HG03342 (cell line): ENCODE measurements around the gene SIAH3.

Source experiments
- ATAC-seq: cut with Tn5 transposase; IDR thresholded peaks from one replicate; pipeline ENCODE4 v1.9.1; 2021; ENCODE audit warnings: mild to moderate bottlenecking, moderate library complexity; ENCODE audit not compliant: unreplicated experiment

The SIAH3 gene

DNA sequence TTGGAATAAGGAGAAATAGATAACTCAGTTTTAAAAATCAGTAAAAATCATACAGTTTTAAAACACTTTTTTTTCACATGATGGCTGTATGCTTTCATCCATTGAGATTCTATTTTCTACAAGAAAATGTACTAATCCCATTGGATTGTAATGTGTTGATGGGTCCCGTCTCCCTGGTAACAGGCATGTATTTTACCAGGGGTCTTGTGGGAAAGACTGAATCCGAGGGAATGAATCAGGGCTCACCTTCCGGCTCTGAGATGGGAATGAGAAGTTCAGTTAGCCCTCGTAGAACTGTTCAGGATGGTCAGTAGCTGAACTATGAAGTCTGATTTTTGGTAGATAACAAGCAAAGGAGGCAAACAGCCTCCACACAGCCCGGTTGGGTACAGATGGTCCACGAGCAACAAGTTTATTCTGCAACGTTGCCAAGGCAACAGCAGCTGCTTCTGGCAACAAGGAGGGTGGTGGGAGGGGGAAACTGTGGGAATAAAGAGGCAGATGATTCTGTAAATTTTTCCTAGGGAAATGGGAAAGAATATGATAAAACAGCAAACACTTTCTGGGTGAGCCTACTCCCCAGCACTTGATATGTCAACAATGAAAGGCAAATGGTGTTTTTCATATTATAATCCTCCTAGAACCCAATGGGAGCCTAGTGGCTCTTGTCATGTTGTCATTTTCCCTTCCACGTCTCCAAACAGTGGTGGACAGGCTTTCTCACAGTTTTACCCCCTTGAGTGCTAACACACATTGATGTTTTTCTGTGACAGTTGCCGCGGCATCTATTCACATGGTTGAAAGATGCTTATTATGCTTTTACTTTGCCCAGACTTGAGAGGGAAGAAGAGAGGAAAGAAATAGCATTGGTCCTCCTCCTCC, 12.4 kb upstream of the SIAH3 start:
- ATAC-seq, result no peak

- ATAC-seq, result no peak
Observed at GRCh38 chr13:45861322-45861721, 9.8 kb upstream of the SIAH3 start.

DNA sequence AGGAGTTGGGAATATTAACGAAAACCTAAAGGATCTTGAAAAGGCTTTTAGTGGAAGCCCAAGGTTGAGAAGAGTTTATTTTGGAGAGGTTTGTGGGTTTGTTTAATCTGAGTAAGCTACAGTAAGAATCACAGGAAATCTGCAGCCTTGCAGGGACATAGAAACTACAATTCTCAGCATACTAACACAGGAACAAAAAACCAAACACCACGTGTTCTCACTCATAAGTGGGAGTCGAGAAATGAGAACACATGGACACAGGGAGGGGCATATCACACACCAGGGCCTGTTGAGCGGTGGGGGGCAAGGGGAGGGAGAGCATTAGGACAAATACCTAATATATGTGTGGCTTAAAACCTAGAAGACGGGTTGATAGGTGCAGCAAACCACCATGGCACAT, 8.7 kb upstream of the SIAH3 start:
- no peak for ATAC-seq

DNA sequence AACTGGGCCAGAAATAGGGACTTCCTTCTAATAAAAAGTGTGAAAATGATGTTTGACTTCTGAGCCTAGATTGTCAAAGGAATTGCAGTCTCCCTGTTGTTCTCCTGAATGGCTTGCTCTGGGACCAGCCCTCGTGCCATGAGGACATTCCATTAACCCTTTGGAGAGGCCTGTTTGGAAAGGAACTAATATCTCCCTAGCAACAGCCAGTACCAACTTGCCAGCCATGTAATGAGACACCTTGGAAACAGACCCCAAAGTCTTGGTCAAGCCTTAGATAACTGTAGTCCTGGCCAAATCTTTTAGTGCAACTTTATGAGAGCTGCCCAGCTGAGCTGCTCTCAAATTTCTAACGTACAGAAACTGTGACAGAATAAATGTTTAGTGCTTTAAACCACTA, 8.2 kb upstream of the SIAH3 start:
- ATAC-seq, result no peak

- no peak for ATAC-seq
Observed at GRCh38 chr13:45852494-45852893, 941 bp upstream of the SIAH3 start.

DNA sequence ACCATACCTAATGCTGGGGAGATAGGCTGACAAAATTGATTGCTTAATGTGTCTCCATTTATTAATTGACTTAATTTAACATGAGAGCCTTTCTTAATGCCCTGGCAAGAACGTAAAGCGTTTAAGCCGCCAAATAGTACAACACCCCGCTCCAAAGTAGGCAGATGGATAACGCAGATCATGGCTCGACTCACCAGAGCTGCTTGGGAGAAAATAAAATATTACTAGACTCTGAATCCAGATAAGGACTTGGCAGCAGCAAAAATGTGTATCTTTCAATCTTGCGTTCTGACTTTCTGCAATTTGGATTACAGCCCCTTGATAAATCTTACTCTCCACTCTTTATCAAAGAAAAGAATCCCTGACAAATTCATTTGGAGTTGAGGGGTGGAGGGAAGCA, 403 bp upstream of the SIAH3 start:
- no peak for ATAC-seq

GRCh38 chr13:45850027-45850613, 1.4 kb downstream of the SIAH3 start:
- ATAC-seq, result no peak

DNA sequence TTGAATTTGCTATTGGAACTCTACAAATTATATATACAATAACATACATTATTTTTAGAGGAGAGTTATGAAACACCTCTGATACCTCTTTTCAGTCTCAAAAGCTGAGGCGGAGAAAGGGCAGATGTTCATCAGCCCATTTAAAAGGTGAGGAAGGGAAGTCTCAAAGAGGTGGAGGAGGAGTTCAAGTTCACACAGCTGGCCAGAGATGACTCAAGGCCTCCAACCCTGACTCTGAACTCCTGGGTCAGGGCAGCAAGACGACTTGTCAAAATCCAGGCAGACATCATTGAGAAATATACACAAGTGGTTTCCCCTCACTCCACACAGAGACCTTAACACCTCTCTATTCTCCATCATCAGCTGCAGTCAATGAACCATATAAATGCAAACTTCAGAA, 2.1 kb downstream of the SIAH3 start:
- ATAC-seq, result no peak

DNA sequence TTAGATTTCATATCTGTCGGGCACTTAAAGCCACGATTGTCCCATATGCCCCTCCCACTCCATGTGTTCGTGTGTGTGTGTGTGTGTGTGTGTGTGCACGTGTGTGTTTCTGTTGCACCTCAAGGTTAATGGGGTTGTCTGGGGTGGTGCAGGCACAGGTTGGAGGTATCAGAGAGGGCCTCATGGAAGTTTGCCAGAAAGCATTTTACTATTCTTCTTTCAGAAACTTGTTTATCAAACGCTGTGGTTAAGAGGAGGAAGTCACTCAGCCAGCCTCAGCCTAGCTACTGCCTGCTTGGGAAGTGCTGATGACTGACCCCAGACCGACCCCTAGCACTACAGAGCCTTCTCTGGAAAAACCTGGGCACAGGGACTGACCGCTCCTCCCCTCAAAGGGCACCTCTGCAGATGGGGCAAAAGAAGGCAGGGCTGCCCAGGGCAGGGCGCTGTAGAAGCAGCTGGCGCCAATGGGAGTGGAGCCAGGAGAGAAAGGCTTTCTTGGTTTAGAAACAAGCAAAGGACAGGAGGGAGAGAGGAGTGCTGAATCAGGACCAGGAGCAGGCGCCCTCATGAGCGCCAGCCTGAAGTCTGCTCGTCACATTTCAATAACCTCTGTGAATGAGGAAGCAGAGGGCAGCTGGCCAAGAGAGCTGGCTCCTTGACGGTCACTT, 3.9 kb downstream of the SIAH3 start:
- ATAC-seq, result no peak

DNA sequence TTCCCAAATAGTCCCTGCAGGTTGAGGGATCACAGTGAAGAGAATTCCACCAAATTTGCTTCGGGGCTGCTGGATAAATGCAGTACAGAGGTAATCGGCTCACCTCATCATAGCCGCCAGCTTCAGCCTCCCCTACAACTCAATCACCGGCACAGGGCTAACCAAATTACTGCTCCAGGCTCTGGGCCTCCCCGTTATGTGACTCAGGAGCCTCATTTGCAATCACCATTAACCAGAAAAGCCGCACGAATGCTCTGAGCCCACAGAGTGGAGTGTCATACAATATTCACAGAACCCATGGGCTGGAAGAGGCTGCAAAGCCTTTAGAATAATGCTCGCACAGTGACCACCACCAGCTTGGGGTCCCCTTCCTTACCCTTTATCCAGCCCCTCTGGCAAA, 4.9 kb downstream of the SIAH3 start:
- ATAC-seq, result no peak

DNA sequence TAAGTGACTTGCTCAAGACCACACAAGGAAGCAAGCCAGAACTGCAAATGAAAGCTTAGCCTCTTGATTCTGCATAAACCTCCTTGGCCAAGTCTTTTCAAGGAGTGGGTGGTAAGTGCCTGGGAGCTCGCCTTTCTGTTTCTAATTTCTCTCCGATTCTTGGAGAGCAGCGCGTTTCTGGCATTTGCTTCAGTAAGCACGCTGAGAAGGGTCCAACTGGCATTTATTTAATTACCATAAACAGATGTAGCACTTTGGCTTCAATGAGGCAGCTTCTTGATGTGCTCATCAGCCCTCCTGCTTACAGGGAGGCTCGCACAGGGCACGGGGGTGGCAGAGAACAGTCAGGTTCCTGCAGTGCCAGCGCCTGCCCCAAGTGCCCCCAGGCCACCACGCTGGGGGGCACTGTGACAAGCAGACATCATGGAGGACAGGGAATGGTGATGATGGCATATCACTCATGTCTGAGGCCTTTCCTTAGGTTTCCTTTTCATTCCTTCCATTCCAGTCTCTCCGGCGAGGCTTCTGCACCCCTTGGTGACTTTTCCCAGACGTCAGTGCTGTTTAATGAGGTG, 13.3 kb downstream of the SIAH3 start:
- ATAC-seq, result no peak

- no peak for ATAC-seq
Observed at GRCh38 chr13:45837111-45837510, 14.4 kb downstream of the SIAH3 start.

DNA sequence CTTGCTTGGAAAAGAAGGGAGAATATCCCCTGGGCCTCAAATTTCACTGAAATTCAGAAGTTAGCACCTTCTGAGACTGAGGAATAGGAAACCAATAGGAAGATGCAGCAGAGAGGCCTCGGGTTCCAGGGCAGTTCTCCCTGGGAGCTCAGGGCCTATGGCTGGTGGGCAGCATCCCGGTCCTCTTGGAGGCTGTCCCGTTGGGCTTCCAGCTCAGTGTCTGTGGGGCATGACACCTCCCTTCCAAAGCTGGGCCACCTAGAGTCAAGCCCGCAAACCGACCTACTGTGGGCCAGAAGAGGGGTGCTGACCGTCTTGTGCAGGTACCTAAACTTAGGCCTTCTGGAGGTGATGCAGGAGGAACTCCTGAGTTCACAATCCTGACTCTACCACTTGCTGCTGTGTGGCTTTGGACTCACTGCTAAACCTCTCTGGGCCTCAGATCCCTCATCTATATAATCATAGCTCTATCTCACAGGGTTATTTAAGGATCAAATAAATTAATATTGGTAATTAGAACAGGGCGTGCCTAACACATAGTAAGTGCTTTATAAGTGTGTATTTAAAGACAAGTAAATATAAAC, 17.1 kb downstream of the SIAH3 start:
- ATAC-seq, result no peak

GRCh38 chr13:45833663-45834375, 17.7 kb downstream of the SIAH3 start:
- ATAC-seq, result no peak

DNA sequence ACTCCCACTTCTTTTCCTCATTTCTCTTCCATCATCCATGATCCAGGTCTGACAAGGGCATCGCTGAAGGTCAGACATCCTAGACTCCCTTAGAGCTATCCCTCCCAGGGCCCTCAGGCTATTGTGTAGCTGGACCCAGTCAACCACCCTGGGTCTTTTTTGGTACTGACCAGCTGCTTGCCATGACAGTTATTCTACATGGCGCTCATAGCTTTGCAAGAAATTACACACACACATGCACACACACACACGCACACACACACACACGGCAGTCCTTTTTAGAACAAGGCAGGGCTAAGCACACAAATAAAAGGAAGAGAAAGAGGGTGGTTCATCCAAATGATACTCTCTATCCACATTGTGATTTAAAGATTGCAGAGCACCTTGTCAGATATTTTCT, 18.3 kb downstream of the SIAH3 start:
- no peak for ATAC-seq

DNA sequence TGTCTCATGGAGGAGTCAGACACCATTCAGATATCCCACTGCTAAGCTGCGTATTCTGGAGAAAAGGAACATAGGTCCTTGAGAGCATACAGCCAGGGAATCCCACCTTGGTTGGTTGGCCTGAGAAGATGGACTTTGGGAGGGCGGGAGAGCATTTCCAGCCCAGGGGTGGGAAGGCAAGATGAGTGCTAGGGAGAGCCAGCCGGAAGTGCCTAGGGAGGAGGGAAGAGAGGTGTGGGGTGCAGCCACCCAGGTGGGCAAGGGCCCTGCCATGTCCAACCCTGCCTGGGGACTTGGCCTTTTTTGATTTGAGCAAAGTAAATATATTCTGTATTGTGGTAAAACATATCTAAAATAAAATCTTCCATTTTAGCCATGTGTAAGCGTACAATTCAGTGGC, 19.7 kb downstream of the SIAH3 start:
- no peak for ATAC-seq

GRCh38 chr13:45830121-45830520, 21.4 kb downstream of the SIAH3 start:
- ATAC-seq, result no peak

DNA sequence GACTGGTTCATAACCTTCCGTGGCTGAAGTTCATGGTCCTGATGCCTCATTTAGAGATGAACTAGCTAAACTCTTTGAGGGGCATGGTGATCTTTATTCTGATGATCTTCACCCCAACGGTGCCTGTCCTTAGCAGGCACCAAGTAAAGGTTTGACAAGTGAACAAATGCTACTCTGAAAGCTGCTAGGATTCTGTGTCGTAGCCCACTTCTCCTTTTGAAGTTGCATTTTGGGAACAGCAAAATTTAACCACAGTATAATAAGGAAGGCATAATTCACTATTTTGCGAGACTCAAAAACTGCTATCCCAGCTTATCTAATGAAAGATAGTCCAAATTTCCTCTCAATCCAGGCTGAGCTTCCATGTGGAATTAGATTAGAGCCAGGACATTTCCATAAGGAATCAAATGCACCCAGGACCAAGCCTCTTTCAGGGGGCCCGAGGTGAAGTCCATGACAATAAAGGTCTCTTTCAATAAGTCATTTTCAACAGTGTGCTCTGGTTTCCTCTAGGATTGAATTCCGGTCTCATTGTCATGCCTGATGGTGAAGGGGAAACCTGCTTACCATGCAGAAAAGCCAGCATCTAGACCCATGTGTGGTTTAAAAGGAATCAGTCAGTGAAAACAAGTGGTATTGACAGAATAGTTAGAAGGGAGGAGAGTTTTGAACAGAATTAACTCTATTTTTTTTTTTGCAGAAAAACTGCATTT, 23.1 kb downstream of the SIAH3 start:
- ATAC-seq, result no peak

GRCh38 chr13:45827318-45827717, 24.2 kb downstream of the SIAH3 start:
- ATAC-seq, result no peak

GRCh38 chr13:45826731-45827130, 24.8 kb downstream of the SIAH3 start:
- peak; percentile 86 for ATAC-seq
